Brain microvascular endothelial cell (primary cell): ENCODE data around the gene AKR1D1.

Experiments
- DNase-seq: peaks from one replicate; pipeline ENCODE4 v3.0.0-alpha.2; 2020
- H3K27ac ChIP-seq: fragments of 250-450 bp; sonication (Bioruptor Pico); 2 replicates; pipeline ENCODE4 v1.5.1; 2020; ENCODE audit warnings: mild to moderate bottlenecking, moderate library complexity
- H3K27me3 ChIP-seq: fragments of 250-450 bp; sonication (Bioruptor Pico); replicated peaks from 2 replicates; pipeline ENCODE4 v1.5.1; 2020; ENCODE audit warnings: mild to moderate bottlenecking
- H3K36me3 ChIP-seq: fragments of 250-450 bp; sonication (Bioruptor Pico); replicated peaks from 2 replicates; pipeline ENCODE4 v1.5.1; 2020; ENCODE audit warnings: mild to moderate bottlenecking
- H3K4me3 ChIP-seq: 2 replicates; pipeline ENCODE4 v1.5.1; 2011; ENCODE audit warnings: low read depth, mild to moderate bottlenecking, control low read depth, low read length, moderate library complexity
- CTCF ChIP-seq: IDR thresholded peaks from 2 replicates; pipeline ENCODE4 v1.5.1; 2011; ENCODE audit warnings: low read depth, mild to moderate bottlenecking, moderate library complexity, low read length, control low read depth, inconsistent platforms; ENCODE audit errors: missing control alignments
- in situ Hi-C: cut with HindIII; loops from 2 replicates; pipeline ENCODE4 v1.10.0; 2017; ENCODE audit warnings: low sequenced_read_pairs, low pct_ligation_motif_present

The AKR1D1 gene

GRCh38 chr7:138157702-138158101 is 81.4 kb downstream of the AKR1D1 start:
- TF ChIP-seq CTCF = no peak
- in situ Hi-C loops = no loop called here

DNA sequence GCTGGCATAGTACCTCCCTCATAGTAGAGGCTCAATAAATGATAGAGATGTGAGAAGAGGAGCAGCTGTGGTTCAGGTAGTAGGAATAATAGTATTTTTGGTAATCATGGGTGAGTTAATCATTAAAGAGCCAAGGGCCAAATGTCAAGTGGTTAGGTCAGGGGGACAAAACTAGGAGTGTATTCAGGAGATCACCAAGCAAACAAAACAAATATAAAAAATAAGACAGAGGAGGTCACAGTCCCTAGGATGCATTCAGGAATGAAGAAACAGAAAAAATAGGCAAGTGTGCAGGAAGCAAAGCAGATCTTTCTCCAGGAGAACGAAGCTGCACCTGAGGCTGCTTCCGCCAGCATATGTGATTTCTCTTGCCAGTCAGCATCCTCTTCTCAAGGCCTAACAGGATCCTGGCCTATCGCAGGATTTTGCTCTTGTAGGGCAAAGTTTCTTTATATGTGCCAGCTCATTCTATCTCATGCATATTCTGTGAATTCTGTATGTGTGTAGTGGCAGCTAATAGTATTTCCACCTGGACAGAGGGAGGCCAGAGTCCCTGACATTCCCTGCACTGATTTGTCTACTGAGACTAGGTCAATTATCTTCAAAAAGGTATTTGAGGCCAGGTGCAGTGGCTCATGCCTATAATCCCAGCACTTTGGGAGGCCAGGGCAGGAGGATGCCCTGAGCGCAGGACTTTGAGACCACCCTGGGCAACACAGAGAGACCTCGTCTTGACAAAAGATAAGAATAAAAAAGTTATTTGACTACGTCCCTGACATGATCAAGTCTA is 82.7 kb downstream of the AKR1D1 start:
- H3K27me3 ChIP-seq = no peaks in the 10 kb centered on the region
- H3K36me3 ChIP-seq = no peaks in the 10 kb centered on the region
- H3K4me3 ChIP-seq = no peak overlapping the region
- no peak for DNase-seq
- TF ChIP-seq CTCF = no peak
- no peak overlapping the region for H3K27ac ChIP-seq
- in situ Hi-C loops = no loop called here

More at GRCh38 chr7:138157702-138158101, 81.4 kb downstream of the AKR1D1 start:
- no peak for DNase-seq
- Histone ChIP-seq H3K27me3 (no peaks in the 10 kb centered on the region), H3K4me3 (no peak overlapping the region), H3K27ac (no peak overlapping the region), H3K36me3 (no peaks in the 10 kb centered on the region)

- DNase-seq = peak; percentile 95
These were observed 85.4 kb downstream of the AKR1D1 start for GRCh38 chr7:138161600-138162081.

GRCh38 chr7:138162236-138162635 is 86.0 kb downstream of the AKR1D1 start:
- DNase-seq = no peak
- no peak overlapping the region for H3K27ac ChIP-seq
- TF ChIP-seq CTCF = no peak
- no peaks in the 10 kb centered on the region for H3K27me3 ChIP-seq
- no peaks in the 10 kb centered on the region for H3K36me3 ChIP-seq
- no peak overlapping the region for H3K4me3 ChIP-seq
- in situ Hi-C loops = no loop called here

More at GRCh38 chr7:138161600-138162081, 85.4 kb downstream of the AKR1D1 start:
- Histone ChIP-seq H3K27me3 (no peaks in the 10 kb centered on the region), H3K27ac (no peak overlapping the region), H3K4me3 (no peak overlapping the region), H3K36me3 (no peaks in the 10 kb centered on the region)
- TF ChIP-seq CTCF = peak; percentile 90
- in situ Hi-C loops = no loop called here

GRCh38 chr7:138163800-138164199 is 87.5 kb downstream of the AKR1D1 start:
- no peak overlapping the region for H3K27ac ChIP-seq
- in situ Hi-C loops = no loop called here
- DNase-seq = no peak
- no peaks in the 10 kb centered on the region for H3K36me3 ChIP-seq
- no peak for TF ChIP-seq CTCF
- H3K27me3 ChIP-seq = no peaks in the 10 kb centered on the region
- H3K4me3 ChIP-seq = no peak overlapping the region
